CD4-positive, alpha-beta T cell (primary cell): ENCODE data around the gene METTL3. TPM values are rescaled to one million over a fixed set of nuclear protein-coding genes. Genes with fewer than 3 reads are reported as not detected.

Source experiments
- ATAC-seq: fragments of 200-7000 bp; cut with Tn5 transposase; one replicate; pipeline ENCODE4 v1.10.0; 2022; ENCODE audit warnings: mild to moderate bottlenecking; ENCODE audit not compliant: poor library complexity
- CTCF ChIA-PET: fragments of 350-600 bp; sonication (Branson Sonifier 250); formaldehyde crosslinking; loops from one replicate; lab custom pipeline; 2021; ENCODE audit warnings: antibody characterized with exemption, inconsistent platforms; lab: Charles Lee
- POLR2A ChIA-PET: fragments of 350-600 bp; sonication (Branson Sonifier 250); formaldehyde crosslinking; loops from one replicate; lab custom pipeline; 2021; ENCODE audit warnings: antibody characterized with exemption, inconsistent platforms; lab: Charles Lee
- DNase-seq, 14 experiments: peaks; one replicate each; pipeline ENCODE4 v3.0.0-alpha.2; 2013 to 2020; ENCODE audit warnings: mixed read lengths in 2 of 14
- H3K27ac ChIP-seq, 2 donors: one replicate each; pipeline versions ENCODE4 v1.5.1 to v1.7.0; 2013; ENCODE audit warnings: low read length in 2 of 2, low read depth in 1 of 2, mild to moderate bottlenecking in 1 of 2
- H3K27me3 ChIP-seq, 2 experiments: 1 replicate in 1 of 2; 2 replicates in 1 of 2; pipeline versions ENCODE4 v1.6.1 to v1.7.0; 2013; ENCODE audit warnings: low read length in 2 of 2, control low read depth in 1 of 2, mild to moderate bottlenecking in 1 of 2, moderate library complexity in 1 of 2; ENCODE audit not compliant: insufficient read depth in 2 of 2, control insufficient read depth in 1 of 2
- H3K36me3 ChIP-seq: one replicate; pipeline ENCODE4 v1.6.1; 2013; ENCODE audit warnings: low read length, control low read depth; ENCODE audit not compliant: insufficient read depth
- H3K4me1 ChIP-seq: one replicate; pipeline ENCODE4 v1.6.1; 2013; ENCODE audit warnings: low read length, control low read depth; ENCODE audit not compliant: insufficient read depth
- H3K4me3 ChIP-seq: one replicate; pipeline ENCODE4 v1.5.1; 2013; ENCODE audit warnings: mild to moderate bottlenecking, low read length, moderate library complexity
- H3K9me3 ChIP-seq, 2 experiments: 1 replicate in 1 of 2; 2 replicates in 1 of 2; pipeline versions ENCODE4 v1.6.1 to v1.7.0; 2013; ENCODE audit warnings: low read length in 2 of 2, mild to moderate bottlenecking in 2 of 2, control low read depth in 1 of 2, moderate library complexity in 1 of 2; ENCODE audit not compliant: control insufficient read depth in 1 of 2, insufficient read depth in 1 of 2
- H3K27ac Mint-ChIP-seq: one replicate; pipeline ENCODE4 v1.8.0; 2020; ENCODE audit warnings: mixed read lengths
- H3K27me3 Mint-ChIP-seq: one replicate; pipeline ENCODE4 v1.8.0; 2021; ENCODE audit warnings: mixed read lengths
- H3K36me3 Mint-ChIP-seq: one replicate; pipeline ENCODE4 v1.8.0; 2021; ENCODE audit warnings: low read depth, mixed read lengths
- H3K4me1 Mint-ChIP-seq: one replicate; pipeline ENCODE4 v1.8.0; 2021; ENCODE audit warnings: low read depth, mixed read lengths
- H3K4me3 Mint-ChIP-seq: one replicate; pipeline ENCODE4 v1.8.0; 2020; ENCODE audit warnings: mild to moderate bottlenecking, mixed read lengths
- H3K9me3 Mint-ChIP-seq: one replicate; pipeline ENCODE4 v1.8.0; 2020; ENCODE audit warnings: mixed read lengths
- intact Hi-C, 2 experiments: fragments of 100-400 bp; cut with DNase I in 1 of 2; cut with micrococcal nuclease in 1 of 2; formaldehyde crosslinking; loops; one replicate each; pipeline versions ENCODE4 v1.15.1 to v1.9.0; 2023 to 2025; cut with DNase I, micrococcal nuclease
- total RNA-seq, 174 experiments: library from RNA in 2 of 174; stranded (reverse) in 2 of 174; gene quantifications; one replicate each; pipeline ENCODE4 v1.2.3 and lab custom pipeline; 2021 to 2026
- TF ChIP-seq, protein P1 (sequence below): fragments of 200-600 bp; IDR thresholded peaks from one replicate; pipeline ENCODE4 v1.8.0; 2022; ENCODE audit warnings: antibody characterized with exemption, mild to moderate bottlenecking

The METTL3 gene
- total RNA-seq, 2 experiments from 2014 or later, result 31.9 to 34.5 TPM

- H3K4me3 Mint-ChIP-seq, result peak overlapping the region; percentile 96
- no peak overlapping the region for H3K27ac ChIP-seq
- no peaks in the 10 kb centered on the region for H3K27me3 Mint-ChIP-seq
- peak in 2 of 14 experiments; percentile 8 to 26 for DNase-seq
- H3K36me3 Mint-ChIP-seq, result no peaks in the 10 kb centered on the region
- peak overlapping the region; percentile 74 for H3K4me3 ChIP-seq
- CTCF ChIA-PET, result interaction anchor here (0.6 to 1.5 kb wide), 4 partner anchors 24 to 69 kb away, joined by 3 to 5 read pairs (median 3); partner anchors contain the start of genes CHD8 and RAB2B
- no peaks in the 10 kb centered on the region for H3K9me3 Mint-ChIP-seq
- no peaks in the 10 kb centered on the region for H3K9me3 ChIP-seq
- H3K4me1 ChIP-seq, result peaks cover 13% of the 10 kb centered on the region
- TF ChIP-seq, protein P1, sequence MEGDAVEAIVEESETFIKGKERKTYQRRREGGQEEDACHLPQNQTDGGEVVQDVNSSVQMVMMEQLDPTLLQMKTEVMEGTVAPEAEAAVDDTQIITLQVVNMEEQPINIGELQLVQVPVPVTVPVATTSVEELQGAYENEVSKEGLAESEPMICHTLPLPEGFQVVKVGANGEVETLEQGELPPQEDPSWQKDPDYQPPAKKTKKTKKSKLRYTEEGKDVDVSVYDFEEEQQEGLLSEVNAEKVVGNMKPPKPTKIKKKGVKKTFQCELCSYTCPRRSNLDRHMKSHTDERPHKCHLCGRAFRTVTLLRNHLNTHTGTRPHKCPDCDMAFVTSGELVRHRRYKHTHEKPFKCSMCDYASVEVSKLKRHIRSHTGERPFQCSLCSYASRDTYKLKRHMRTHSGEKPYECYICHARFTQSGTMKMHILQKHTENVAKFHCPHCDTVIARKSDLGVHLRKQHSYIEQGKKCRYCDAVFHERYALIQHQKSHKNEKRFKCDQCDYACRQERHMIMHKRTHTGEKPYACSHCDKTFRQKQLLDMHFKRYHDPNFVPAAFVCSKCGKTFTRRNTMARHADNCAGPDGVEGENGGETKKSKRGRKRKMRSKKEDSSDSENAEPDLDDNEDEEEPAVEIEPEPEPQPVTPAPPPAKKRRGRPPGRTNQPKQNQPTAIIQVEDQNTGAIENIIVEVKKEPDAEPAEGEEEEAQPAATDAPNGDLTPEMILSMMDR, result no peak
- peak overlapping the region; percentile 55 for H3K27ac Mint-ChIP-seq
- H3K27me3 ChIP-seq, result no peaks in the 10 kb centered on the region
- peaks cover 22% of the 10 kb centered on the region for H3K4me1 Mint-ChIP-seq
- intact Hi-C loops, result no loop called here
- no peak for ATAC-seq
- POLR2A ChIA-PET, result interaction anchor here (0.6 to 5.3 kb wide), 13 partner anchors 9 to 1569 kb away, joined by 3 to 54 read pairs (median 5); partner anchors contain the start of genes ACIN1, C14orf119, CHD8 and METTL3
- H3K36me3 ChIP-seq, result no peaks in the 10 kb centered on the region
Observed at GRCh38 chr14:21525571-21525961, 14.4 kb upstream of the METTL3 start.

- peak overlapping the region; percentile 96 for H3K4me3 Mint-ChIP-seq
- DNase-seq (no peak), ATAC-seq (no peak)
- Histone ChIP-seq H3K4me3 (peak overlapping the region; percentile 74), H3K4me1 (peaks cover 13% of the 10 kb centered on the region), H3K27me3 (no peaks in the 10 kb centered on the region), H3K27ac (no peak overlapping the region), H3K9me3 (no peaks in the 10 kb centered on the region), H3K36me3 (no peaks in the 10 kb centered on the region)
- TF ChIP-seq, protein P1, result no peak
- CTCF ChIA-PET, result no interaction called here
- POLR2A ChIA-PET, result interaction anchor here (3.0 to 5.3 kb wide), 2 partner anchors 13 to 69 kb away, joined by 16 to 54 read pairs; partner anchors contain the start of genes CHD8 and METTL3
- H3K36me3 Mint-ChIP-seq, result no peaks in the 10 kb centered on the region
- peak overlapping the region; percentile 55 for H3K27ac Mint-ChIP-seq
- peaks cover 22% of the 10 kb centered on the region for H3K4me1 Mint-ChIP-seq
- H3K27me3 Mint-ChIP-seq, result no peaks in the 10 kb centered on the region
- no peaks in the 10 kb centered on the region for H3K9me3 Mint-ChIP-seq
- intact Hi-C loops, result no loop called here
Observed at GRCh38 chr14:21524575-21525490, 13.7 kb upstream of the METTL3 start.

GRCh38 chr14:21523203-21523602, 12.1 kb upstream of the METTL3 start:
- ATAC-seq (no peak), DNase-seq (no peak)
- intact Hi-C loops, result no loop called here
- Histone ChIP-seq H3K4me1 (peaks cover 13% of the 10 kb centered on the region), H3K27me3 (no peaks in the 10 kb centered on the region), H3K4me3 (no peak overlapping the region), H3K27ac (no peak overlapping the region), H3K36me3 (no peaks in the 10 kb centered on the region), H3K9me3 (no peaks in the 10 kb centered on the region)
- Mint-ChIP-seq H3K36me3 (no peaks in the 10 kb centered on the region), H3K4me3 (no peak overlapping the region), H3K9me3 (no peaks in the 10 kb centered on the region), H3K4me1 (peaks cover 22% of the 10 kb centered on the region), H3K27me3 (peaks cover 6% of the 10 kb centered on the region), H3K27ac (no peak overlapping the region)
- ChIA-PET POLR2A (no interaction called here), CTCF (interaction anchor here (1.0 kb wide), 1 partner anchor 25 kb away, joined by 3 read pairs; no protein-coding TSS in a partner anchor)
- TF ChIP-seq, protein P1, result no peak
